WI38 (cell line): ENCODE results near the gene ADM2.
"Not testable (repeated sequence)": the region's sequence is repeated elsewhere in the genome, so short reads cannot be mapped to it uniquely, and the experiment has no call there.

Experiments
- H3K4me3 ChIP-seq: 2 replicates; pipeline ENCODE4 v1.5.1; 2011; ENCODE audit warnings: low read depth, mild to moderate bottlenecking, control low read depth, low read length
- TF ChIP-seq, protein P1 (sequence below): IDR thresholded peaks from 2 replicates; pipeline ENCODE4 v1.5.1; 2012; ENCODE audit warnings: low read depth, mild to moderate bottlenecking, control low read depth, low read length

Gene ADM2, protein sequence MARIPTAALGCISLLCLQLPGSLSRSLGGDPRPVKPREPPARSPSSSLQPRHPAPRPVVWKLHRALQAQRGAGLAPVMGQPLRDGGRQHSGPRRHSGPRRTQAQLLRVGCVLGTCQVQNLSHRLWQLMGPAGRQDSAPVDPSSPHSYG

DNA sequence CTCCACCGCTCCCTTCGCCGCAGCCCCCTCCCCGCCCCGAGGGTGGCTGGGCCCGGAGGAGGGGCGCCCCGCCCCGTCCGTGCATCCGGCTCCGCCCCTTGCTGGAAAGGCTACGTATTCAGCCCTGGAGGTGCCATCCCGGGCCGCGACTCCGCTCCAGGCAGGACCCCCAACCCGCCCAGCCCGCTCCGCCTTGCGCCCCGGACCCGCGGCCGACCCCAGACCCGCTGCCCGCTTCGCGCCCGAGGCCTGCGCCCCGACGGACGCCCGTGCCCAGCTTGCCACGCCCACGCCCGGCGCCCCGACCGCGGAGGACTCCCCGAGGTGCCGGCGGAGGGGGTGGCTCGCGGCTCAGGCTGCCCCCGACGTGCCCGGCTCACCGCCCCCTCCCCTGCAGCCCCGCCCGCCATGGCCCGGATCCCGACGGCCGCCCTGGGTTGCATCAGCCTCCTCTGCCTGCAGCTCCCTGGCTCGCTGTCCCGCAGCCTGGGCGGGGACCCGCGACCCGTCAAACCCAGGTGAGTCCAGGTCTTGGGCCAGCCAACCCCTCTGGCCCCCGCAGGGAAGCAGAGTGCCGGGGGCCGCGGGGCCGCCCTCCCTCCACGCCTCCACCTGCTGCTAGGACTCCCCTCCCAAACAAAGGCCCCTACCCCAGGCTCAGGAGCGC, at the start of gene ADM2:
TSS of gene ADM2 (plus strand) at position 104 of the 667 bp plus-strand sequence. CDS start at position 409, 305 bp downstream.
- H3K4me3 ChIP-seq = peak within 1 kb of the TSS; percentile 64
- TF ChIP-seq, protein P1, sequence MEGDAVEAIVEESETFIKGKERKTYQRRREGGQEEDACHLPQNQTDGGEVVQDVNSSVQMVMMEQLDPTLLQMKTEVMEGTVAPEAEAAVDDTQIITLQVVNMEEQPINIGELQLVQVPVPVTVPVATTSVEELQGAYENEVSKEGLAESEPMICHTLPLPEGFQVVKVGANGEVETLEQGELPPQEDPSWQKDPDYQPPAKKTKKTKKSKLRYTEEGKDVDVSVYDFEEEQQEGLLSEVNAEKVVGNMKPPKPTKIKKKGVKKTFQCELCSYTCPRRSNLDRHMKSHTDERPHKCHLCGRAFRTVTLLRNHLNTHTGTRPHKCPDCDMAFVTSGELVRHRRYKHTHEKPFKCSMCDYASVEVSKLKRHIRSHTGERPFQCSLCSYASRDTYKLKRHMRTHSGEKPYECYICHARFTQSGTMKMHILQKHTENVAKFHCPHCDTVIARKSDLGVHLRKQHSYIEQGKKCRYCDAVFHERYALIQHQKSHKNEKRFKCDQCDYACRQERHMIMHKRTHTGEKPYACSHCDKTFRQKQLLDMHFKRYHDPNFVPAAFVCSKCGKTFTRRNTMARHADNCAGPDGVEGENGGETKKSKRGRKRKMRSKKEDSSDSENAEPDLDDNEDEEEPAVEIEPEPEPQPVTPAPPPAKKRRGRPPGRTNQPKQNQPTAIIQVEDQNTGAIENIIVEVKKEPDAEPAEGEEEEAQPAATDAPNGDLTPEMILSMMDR = no peak

DNA sequence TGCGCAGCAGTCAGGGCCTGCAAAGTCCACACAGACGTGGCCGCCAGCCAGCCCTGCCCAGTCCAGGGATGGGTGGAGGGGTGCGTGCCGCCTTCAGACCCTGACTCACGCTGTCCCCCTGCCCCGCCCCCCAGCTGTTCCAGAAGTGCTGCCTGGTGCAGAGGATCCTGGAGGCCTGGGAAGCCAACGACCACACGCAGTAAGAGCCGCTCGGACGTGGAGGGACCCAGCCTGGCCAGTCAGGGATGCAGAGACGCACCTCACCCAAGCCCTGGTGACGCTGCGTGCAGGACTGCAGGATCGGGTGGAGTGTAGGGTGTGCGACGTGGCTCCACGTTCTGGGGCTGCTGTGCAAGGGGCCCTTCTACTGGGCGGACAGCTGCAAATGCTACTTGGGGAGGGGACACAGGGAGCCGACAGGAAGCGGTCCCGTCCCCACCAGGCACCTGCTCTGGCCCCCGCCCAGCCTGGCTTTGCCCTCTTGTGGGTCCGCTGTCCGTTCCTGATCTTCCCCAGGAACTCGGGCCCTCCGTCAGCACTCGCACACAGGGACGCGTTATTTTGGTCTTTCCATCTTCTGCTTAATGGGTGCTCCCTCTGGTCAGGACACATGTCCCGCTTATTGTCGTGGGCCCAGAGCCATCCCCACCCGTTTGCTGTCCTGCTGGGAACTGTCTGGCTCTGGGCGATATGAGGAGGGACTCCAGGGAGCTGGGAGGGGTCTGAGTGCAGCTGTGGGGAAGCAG, 49.0 kb upstream of the ADM2 start:
- no peak overlapping the region for H3K4me3 ChIP-seq
- TF ChIP-seq, protein P1 = no peak

DNA sequence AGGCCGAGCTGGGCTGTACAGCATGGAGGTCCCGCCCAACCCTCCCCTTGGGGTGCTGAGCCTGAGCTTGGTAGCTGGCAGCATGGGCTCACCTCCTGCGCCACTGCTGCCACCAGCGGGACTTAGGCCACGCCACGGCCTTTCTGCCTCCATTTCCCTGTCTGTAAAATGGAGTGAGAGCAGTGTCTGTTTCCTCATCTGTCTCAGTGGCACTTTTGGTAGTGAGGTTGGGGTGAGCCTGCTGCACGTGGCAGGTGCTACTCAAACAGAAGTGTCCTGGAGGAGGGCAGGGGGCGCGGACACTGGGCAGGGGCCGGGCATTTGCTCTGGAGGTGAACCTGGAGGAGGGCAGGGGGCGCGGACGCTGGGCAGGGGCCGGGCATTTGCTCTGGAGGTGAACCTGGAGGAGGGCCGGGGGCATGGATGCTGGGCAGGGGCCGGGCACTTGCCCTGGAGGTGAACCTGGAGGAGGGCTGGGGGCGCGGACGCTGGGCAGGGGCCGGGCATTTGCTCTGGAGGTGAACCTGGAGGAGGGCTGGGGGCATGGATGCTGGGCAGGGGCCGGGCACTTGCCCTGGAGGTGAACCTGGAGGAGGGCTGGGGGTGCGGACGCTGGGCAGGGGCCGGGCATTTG, 48.3 kb upstream of the ADM2 start:
- H3K4me3 ChIP-seq = not testable (repeated sequence)

DNA sequence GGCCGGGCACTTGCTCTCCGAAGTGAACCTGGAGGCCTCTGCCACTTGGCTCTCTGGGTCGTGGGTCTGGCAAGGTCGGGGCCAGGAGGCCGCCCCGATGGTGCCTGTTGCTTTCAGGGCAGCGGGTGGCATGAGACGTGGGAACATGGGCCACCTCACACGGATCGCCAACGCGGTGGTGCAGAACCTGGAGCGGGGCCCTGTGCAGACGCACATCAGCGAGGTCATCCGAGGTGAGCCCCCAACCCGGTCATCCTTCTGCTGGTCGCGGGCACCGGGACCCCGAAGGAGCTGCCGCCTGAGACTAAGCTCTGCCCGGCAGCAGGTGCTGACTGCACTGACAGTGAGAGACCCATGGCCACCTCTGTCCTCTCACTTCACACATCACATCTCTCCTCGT, 46.5 kb upstream of the ADM2 start:
- H3K4me3 ChIP-seq = no peak overlapping the region
- TF ChIP-seq, protein P1 = no peak

DNA sequence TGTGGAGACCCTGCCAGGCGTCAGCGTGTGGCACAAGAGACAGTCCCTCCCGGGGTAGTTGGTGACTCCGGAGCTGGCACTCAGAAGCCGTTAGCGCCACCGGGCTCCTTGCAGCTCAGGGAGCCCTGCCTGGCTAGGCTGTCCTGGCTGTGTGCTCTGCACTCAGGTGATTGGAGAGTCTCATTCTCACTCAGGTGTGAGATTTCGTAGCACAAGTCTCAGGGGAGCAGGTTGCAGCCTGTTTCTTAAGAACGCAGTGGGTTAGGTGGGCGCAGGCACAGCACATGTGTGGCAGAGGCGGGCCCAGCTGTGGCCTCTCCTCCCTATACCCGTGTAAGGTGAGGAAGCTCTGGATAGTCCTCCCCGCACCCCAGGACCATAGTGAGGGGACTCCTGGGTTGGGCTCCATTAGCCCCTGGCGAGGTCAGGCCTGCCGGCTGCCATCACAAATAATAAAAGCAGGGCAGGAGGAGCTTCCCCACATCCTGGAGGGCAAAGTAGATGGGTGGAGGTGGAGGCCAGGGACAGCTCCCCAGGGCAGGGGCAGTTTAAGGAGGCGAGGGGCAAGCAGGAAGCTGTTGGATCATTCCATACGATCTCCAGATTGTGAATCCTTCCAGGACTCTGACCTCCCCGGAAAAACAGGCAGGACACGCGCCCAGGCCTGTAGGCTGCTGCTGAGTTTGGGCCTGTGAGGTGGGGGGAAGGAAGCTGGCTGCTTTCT, 45.9 kb upstream of the ADM2 start:
- no peak overlapping the region for H3K4me3 ChIP-seq
- TF ChIP-seq, protein P1 = no peak

DNA sequence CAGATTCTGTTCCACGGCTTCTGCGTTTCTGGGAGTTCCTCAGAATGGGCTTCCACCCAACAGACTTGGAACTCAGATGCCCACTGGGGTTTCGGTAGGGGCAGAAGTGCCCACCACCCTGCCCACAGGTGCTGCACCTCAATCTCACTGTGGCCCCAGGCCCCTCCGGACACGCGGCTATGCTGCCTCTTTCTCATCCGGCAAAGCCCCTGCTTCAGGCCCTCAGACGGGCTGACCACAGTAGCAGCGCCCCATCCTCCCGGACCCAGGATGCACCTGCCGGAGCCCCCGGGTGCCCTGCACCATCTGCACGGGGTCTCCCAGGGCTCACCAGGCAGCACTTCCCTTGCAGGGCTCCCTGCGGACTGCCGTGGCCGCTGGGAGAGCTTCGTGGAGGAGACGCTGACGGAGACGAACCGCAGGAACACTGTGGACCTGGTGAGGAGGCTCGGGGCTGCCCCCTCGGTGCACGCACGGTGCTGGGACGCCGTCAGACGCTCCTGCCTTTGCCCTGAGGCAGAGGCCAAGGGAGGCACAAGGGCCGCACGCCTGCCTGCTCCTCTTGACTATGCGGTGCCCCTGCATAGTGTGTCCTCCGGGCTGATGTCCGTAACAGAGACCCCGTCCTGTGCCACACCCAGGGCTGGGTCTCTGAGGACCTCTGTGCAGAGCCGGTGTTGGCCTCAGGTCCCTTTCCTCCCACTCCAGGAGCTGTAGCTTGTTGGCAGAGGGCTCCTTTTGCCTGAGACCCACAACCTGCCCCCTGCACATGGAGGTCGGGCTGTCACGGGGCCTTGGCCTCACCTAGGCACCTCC, 45.1 kb upstream of the ADM2 start:
- no peak overlapping the region for H3K4me3 ChIP-seq
- TF ChIP-seq, protein P1 = no peak

DNA sequence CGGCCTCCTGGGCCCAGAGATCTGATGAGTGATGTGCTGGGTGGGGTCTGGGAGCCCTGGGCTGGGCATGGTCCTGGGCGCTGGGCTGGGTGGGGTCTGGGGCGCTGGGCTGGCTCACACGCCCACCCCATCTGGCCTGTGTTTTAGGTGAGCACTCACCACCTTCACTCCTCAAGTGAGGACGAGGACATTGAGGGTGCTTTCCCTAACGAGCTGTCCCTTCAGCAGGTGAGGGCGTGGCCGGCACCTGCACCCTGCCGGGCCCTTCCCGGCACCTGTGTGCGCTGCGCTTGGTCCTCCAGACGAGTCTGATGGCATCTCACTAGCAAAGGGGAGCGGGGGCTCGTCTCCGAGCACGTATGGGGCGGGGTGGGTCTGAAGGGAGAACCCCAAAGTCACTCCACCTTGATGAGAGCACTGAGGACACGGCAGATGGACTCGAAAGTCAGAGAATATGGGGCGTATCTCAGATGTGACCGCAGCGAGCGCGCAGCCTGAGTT, 44.5 kb upstream of the ADM2 start:
- TF ChIP-seq, protein P1 = no peak

More for the DNA sequence above, 44.5 kb upstream of the ADM2 start:
- H3K4me3 ChIP-seq = no peak overlapping the region
